Measurements from ENCODE around the gene CFAP46. TPM values are rescaled to one million over a fixed set of nuclear protein-coding genes. Genes with fewer than 3 reads are reported as not detected.

The CFAP46 gene
- total RNA-seq, 4 donors from 2014 or later: 0.29 to 9.0 (median 2.7) TPM

- no peak overlapping the region for H3K27ac ChIP-seq
- peaks cover 8 to 21% of the 10 kb centered on the region in 2 donors for H3K27me3 ChIP-seq
- H3K9me3 ChIP-seq: peaks cover 0 to 11% of the 10 kb centered on the region in 2 donors
- no peaks in the 10 kb centered on the region for H3K36me3 ChIP-seq
- no peak for TF ChIP-seq POLR2A (IDR thresholded peaks at IDR 0.05)
- TF ChIP-seq CTCF (IDR thresholded peaks at IDR 0.05): no peak
- no peak overlapping the region for H3K4me3 ChIP-seq
- intact Hi-C loops (cut with DNase I; ENCODE audit: low total_unique reads): no loop called here
- DNase-seq: no peak
- peaks cover 0 to 36% of the 10 kb centered on the region in 2 donors for H3K4me1 ChIP-seq
These were observed 154.7 kb downstream of the CFAP46 start for GRCh38 chr10:132787495-132788179.

GRCh38 chr10:132786884-132787494 is 155.4 kb downstream of the CFAP46 start:
- TF ChIP-seq POLR2A (IDR thresholded peaks at IDR 0.05) (no peak), CTCF (IDR thresholded peaks at IDR 0.05) (no peak)
- peaks cover 8 to 21% of the 10 kb centered on the region in 2 donors for H3K27me3 ChIP-seq
- H3K9me3 ChIP-seq: peaks cover 0 to 11% of the 10 kb centered on the region in 2 donors
- H3K4me1 ChIP-seq: peaks cover 0 to 36% of the 10 kb centered on the region in 2 donors
- no peak overlapping the region for H3K4me3 ChIP-seq
- no peak overlapping the region for H3K27ac ChIP-seq
- no peak for DNase-seq
- no peaks in the 10 kb centered on the region for H3K36me3 ChIP-seq
- intact Hi-C loops (cut with DNase I; ENCODE audit: low total_unique reads): no loop called here

- no peak for DNase-seq
- peaks cover 0 to 36% of the 10 kb centered on the region in 2 donors for H3K4me1 ChIP-seq
- intact Hi-C loops (cut with DNase I; ENCODE audit: low total_unique reads): no loop called here
- no peak overlapping the region for H3K27ac ChIP-seq
- H3K27me3 ChIP-seq: peaks cover 8 to 21% of the 10 kb centered on the region in 2 donors
- TF ChIP-seq POLR2A (IDR thresholded peaks at IDR 0.05) (no peak), CTCF (IDR thresholded peaks at IDR 0.05) (no peak)
- peaks cover 0 to 11% of the 10 kb centered on the region in 2 donors for H3K9me3 ChIP-seq
- H3K4me3 ChIP-seq: no peak overlapping the region
- no peaks in the 10 kb centered on the region for H3K36me3 ChIP-seq
These were observed 155.9 kb downstream of the CFAP46 start for GRCh38 chr10:132786476-132786883.

GRCh38 chr10:132785723-132786475 is 156.5 kb downstream of the CFAP46 start, which contains the start of gene NKX6-2:
NKX6-2 (minus strand) TSS chr10:132786147; CDS start chr10:132785948, 199 bp downstream.
- H3K27me3 ChIP-seq: peaks cover 8 to 21% of the 10 kb centered on the region in 2 donors
- DNase-seq: no peak
- H3K4me3 ChIP-seq: no peak within 1 kb of the TSS
- H3K9me3 ChIP-seq: peaks cover 0 to 11% of the 10 kb centered on the region in 2 donors
- no peak within 1 kb of the TSS for H3K27ac ChIP-seq
- TF ChIP-seq POLR2A (IDR thresholded peaks at IDR 0.05) (no peak), CTCF (IDR thresholded peaks at IDR 0.05) (no peak)
- no peaks in the 10 kb centered on the region for H3K36me3 ChIP-seq
- H3K4me1 ChIP-seq: peaks cover 0 to 36% of the 10 kb centered on the region in 2 donors
- intact Hi-C loops (cut with DNase I; ENCODE audit: low total_unique reads): no loop called here

All from uterus (tissue), 4 donors.